Gastrocnemius medialis (tissue), 4 donors: ENCODE data around the gene ZNF76. TPM values are rescaled to one million over a fixed set of nuclear protein-coding genes. Genes with fewer than 3 reads are reported as not detected.
A peak's percentile ranks its signal among the peaks of the same experiment; 100 is the strongest.

Source experiments
- ATAC-seq, 2 donors: fragments of 150-250 bp; one replicate each; pipeline ENCODE4 v1.9.1; 2016
- DNase-seq, 2 donors: peaks; one replicate each; pipeline ENCODE4 v3.0.0-alpha.2; 2019
- H3K27ac ChIP-seq, 4 donors: fragments of 200-600 bp; sonication (generic); 1 replicate in 1 of 4; 2 replicates in 3 of 4; pipeline ENCODE4 v1.5.1; 2016 to 2018; ENCODE audit warnings: mild to moderate bottlenecking in 2 of 4, moderate library complexity in 1 of 4
- H3K27me3 ChIP-seq, 3 donors: fragments of 200-600 bp; sonication (generic) in 2 of 3; 1 replicate in 1 of 3; 2 replicates in 2 of 3; pipeline versions ENCODE4 v1.5.1 to v1.6.0; 2016 to 2019; ENCODE audit warnings: mild to moderate bottlenecking in 1 of 3, moderate library complexity in 1 of 3
- H3K36me3 ChIP-seq, 2 donors: fragments of 200-600 bp; sonication (generic) in 1 of 2; one replicate each; pipeline ENCODE4 v1.5.1; 2017 to 2018
- H3K4me1 ChIP-seq, 2 donors: fragments of 200-600 bp; sonication (generic) in 1 of 2; one replicate each; pipeline ENCODE4 v1.5.1; 2016 to 2017; ENCODE audit warnings: mild to moderate bottlenecking in 2 of 2
- H3K4me3 ChIP-seq, 4 donors: fragments of 200-600 bp; sonication (generic) in 3 of 4; 1 replicate in 1 of 4; 2 replicates in 3 of 4; pipeline ENCODE4 v1.5.1; 2016 to 2019; ENCODE audit warnings: mild to moderate bottlenecking in 2 of 4
- H3K9me3 ChIP-seq, 3 donors: fragments of 200-600 bp; sonication (generic) in 2 of 3; 1 replicate in 1 of 3; 2 replicates in 2 of 3; pipeline ENCODE4 v1.5.1; 2016 to 2019
- CTCF ChIP-seq, 5 experiments: fragments of 450-650 bp in 3 of 5; fragments of 200-600 bp in 2 of 5; sonication (generic) in 2 of 5; IDR thresholded peaks in 4 of 5; conservative IDR thresholded peaks in 1 of 5; 1 replicate in 4 of 5; 2 replicates in 1 of 5; pipeline ENCODE4 v1.5.1; 2016 to 2019; ENCODE audit warnings: antibody characterized with exemption in 5 of 5, mild to moderate bottlenecking in 3 of 5, moderate library complexity in 3 of 5
- POLR2A ChIP-seq, 2 donors: fragments of 450-650 bp; IDR thresholded peaks; one replicate each; pipeline ENCODE4 v1.6.1; 2017; ENCODE audit warnings: antibody characterized with exemption in 2 of 2, mild to moderate bottlenecking in 2 of 2, moderate library complexity in 2 of 2
- in situ Hi-C, 4 donors: fragments of 200-750 bp; cut with MboI; loops; one replicate each; pipeline versions ENCODE4 v1.15.0 to v1.8.0; 2017; ENCODE audit warnings: low sequenced_read_pairs in 4 of 4
- intact Hi-C: fragments of 100-400 bp; cut with DNase I; formaldehyde crosslinking; loops from one replicate; pipeline ENCODE4 v1.15.1; 2023; ENCODE audit warnings: low total_unique reads
- total RNA-seq, 4 donors: library from RNA; depleted of rRNA; stranded (reverse); fragments of >200 nt; gene quantifications; one replicate each; pipeline versions ENCODE4 v1.1.0 to v1.2.3, GENCODE V29; 2016

Gene ZNF76
- total RNA-seq, 4 donors from 2014 or later = 26.1 to 35.2 (median 27.5) TPM

- no peak for TF ChIP-seq CTCF (IDR thresholded peaks at IDR 0.05 in 4 of 5, conservative IDR thresholded peaks at IDR 0.05 in 1 of 5)
- no peak for TF ChIP-seq POLR2A (IDR thresholded peaks at IDR 0.05)
- Histone ChIP-seq H3K4me3 (no peak overlapping the region), H3K9me3 (no peaks in the 10 kb centered on the region), H3K36me3 (peaks cover 0 to 20% of the 10 kb centered on the region in 2 donors), H3K4me1 (peaks cover 21 to 46% of the 10 kb centered on the region in 2 donors), H3K27me3 (no peaks in the 10 kb centered on the region), H3K27ac (peak overlapping the region; percentile 28 to 76 (median 62))
- in situ Hi-C loops = no loop called here
- DNase-seq = no peak
- intact Hi-C loops = no loop called here
- ATAC-seq = peak; percentile 44 to 55
Observed at GRCh38 chr6:35282472-35282871, 22.9 kb downstream of the ZNF76 start.

GRCh38 chr6:35283361-35283760 lies 23.8 kb downstream of the ZNF76 start:
- H3K27ac ChIP-seq = peak overlapping the region; percentile 28 to 76 (median 62)
- no peak for TF ChIP-seq CTCF (IDR thresholded peaks at IDR 0.05 in 4 of 5, conservative IDR thresholded peaks at IDR 0.05 in 1 of 5)
- peak in 1 of 2 donors; percentile 67 for ATAC-seq

GRCh38 chr6:35287671-35288396 lies 28.3 kb downstream of the ZNF76 start:
- peak in 1 of 2 donors; percentile 41 for DNase-seq
- in situ Hi-C loops (no loop called here), intact Hi-C loops (no loop called here)
- H3K36me3 ChIP-seq = peaks cover 0 to 64% of the 10 kb centered on the region in 2 donors
- ATAC-seq = peak; percentile 66 to 83
- H3K27me3 ChIP-seq = no peaks in the 10 kb centered on the region
- no peak overlapping the region for H3K4me3 ChIP-seq
- H3K4me1 ChIP-seq = peaks cover 25 to 41% of the 10 kb centered on the region in 2 donors
- H3K9me3 ChIP-seq = no peaks in the 10 kb centered on the region
- H3K27ac ChIP-seq = peak overlapping the region; percentile 59 to 81 (median 73)
- no peak for TF ChIP-seq POLR2A (IDR thresholded peaks at IDR 0.05)
- TF ChIP-seq CTCF (IDR thresholded peaks at IDR 0.05 in 4 of 5, conservative IDR thresholded peaks at IDR 0.05 in 1 of 5) = no peak

More at GRCh38 chr6:35283361-35283760, 23.8 kb downstream of the ZNF76 start:
- intact Hi-C loops = no loop called here
- DNase-seq = no peak
- H3K4me1 ChIP-seq = peaks cover 28 to 55% of the 10 kb centered on the region in 2 donors
- no peaks in the 10 kb centered on the region for H3K9me3 ChIP-seq
- no peaks in the 10 kb centered on the region for H3K27me3 ChIP-seq
- peaks cover 0 to 27% of the 10 kb centered on the region in 2 donors for H3K36me3 ChIP-seq
- no peak overlapping the region for H3K4me3 ChIP-seq
- in situ Hi-C loops = no loop called here

- Histone ChIP-seq H3K4me1 (peaks cover 15 to 31% of the 10 kb centered on the region in 2 donors), H3K4me3 (no peak overlapping the region), H3K36me3 (peaks cover 0 to 72% of the 10 kb centered on the region in 2 donors), H3K27ac (peak overlapping the region in 3 of 4 donors; percentile 72 to 81 (median 74)), H3K27me3 (no peaks in the 10 kb centered on the region), H3K9me3 (no peaks in the 10 kb centered on the region)
- TF ChIP-seq CTCF (IDR thresholded peaks at IDR 0.05 in 4 of 5, conservative IDR thresholded peaks at IDR 0.05 in 1 of 5) (no peak), POLR2A (IDR thresholded peaks at IDR 0.05) (no peak)
- in situ Hi-C loops = no loop called here
- DNase-seq (no peak), ATAC-seq (no peak)
- intact Hi-C loops = no loop called here
Observed at GRCh38 chr6:35288834-35289233, 29.3 kb downstream of the ZNF76 start.
